Naive B cell (primary cell): Measurements from ENCODE around the gene ZBP1. TPM values are rescaled to one million over a fixed set of nuclear protein-coding genes. Genes with fewer than 3 reads are reported as not detected.
"Not testable (repeated sequence)": the region's sequence is repeated elsewhere in the genome, so short reads cannot be mapped to it uniquely, and the experiment has no call there.

ENCODE experiments used
- ATAC-seq, 2 donors: fragments of 150-1000 bp; cut with Tn5 transposase; 2 replicates each; pipeline ENCODE4 v1.10.0; 2021; ENCODE audit warnings: low read depth in 2 of 2, mild to moderate bottlenecking in 2 of 2, moderate library complexity in 2 of 2
- DNase-seq: peaks from one replicate; pipeline ENCODE4 v3.0.0; 2022
- H3K27ac Mint-ChIP-seq, 6 donors: one replicate each; pipeline ENCODE4 v1.8.0; 2020 to 2022; ENCODE audit warnings: mild to moderate bottlenecking in 6 of 6, mixed read lengths in 6 of 6, moderate library complexity in 5 of 6, inconsistent platforms in 2 of 6
- H3K27me3 Mint-ChIP-seq, 3 donors: one replicate each; pipeline ENCODE4 v1.8.0; 2021 to 2022; ENCODE audit warnings: mixed read lengths in 3 of 3, mild to moderate bottlenecking in 1 of 3
- H3K36me3 Mint-ChIP-seq, 2 donors: one replicate each; pipeline ENCODE4 v1.8.0; 2020 to 2022; ENCODE audit warnings: mixed read lengths in 2 of 2, inconsistent platforms in 1 of 2, mild to moderate bottlenecking in 1 of 2
- H3K4me1 Mint-ChIP-seq, 3 donors: one replicate each; pipeline ENCODE4 v1.8.0; 2020 to 2022; ENCODE audit warnings: mixed read lengths in 3 of 3, inconsistent platforms in 1 of 3, mild to moderate bottlenecking in 1 of 3, moderate library complexity in 1 of 3
- H3K4me3 Mint-ChIP-seq, 8 donors: one replicate each; pipeline ENCODE4 v1.8.0; 2020 to 2022; ENCODE audit warnings: mild to moderate bottlenecking in 8 of 8, mixed read lengths in 8 of 8, moderate library complexity in 8 of 8, inconsistent platforms in 2 of 8
- H3K9me3 Mint-ChIP-seq, 7 donors: one replicate each; pipeline ENCODE4 v1.8.0; 2020 to 2022; ENCODE audit warnings: mixed read lengths in 7 of 7, mild to moderate bottlenecking in 5 of 7, inconsistent platforms in 2 of 7, moderate library complexity in 1 of 7
- polyA plus RNA-seq, 6 donors: library from polyadenylated mRNA; unstranded; fragments of 300-500 nt; fragmentation: Illumina TruSeq; gene quantifications; one replicate each; pipeline ENCODE4 v1.2.3, GENCODE V29; 2021; ENCODE audit warnings: low read depth in 6 of 6

The ZBP1 gene
- polyA plus RNA-seq, 6 donors from 2014 or later: 7.6 to 24.1 (median 15.5) TPM

GRCh38 chr20:57647933-57648785, 27.9 kb upstream of the ZBP1 start:
- peak overlapping the region in 2 of 6 donors; percentile 51 to 55 for H3K27ac Mint-ChIP-seq
- ATAC-seq: no peak

GRCh38 chr20:57647006-57647932, 27.0 kb upstream of the ZBP1 start:
- Mint-ChIP-seq H3K9me3 (peaks cover 8 to 32% (median 23%) of the 10 kb centered on the region in 7 donors), H3K27ac (peak overlapping the region in 2 of 6 donors; percentile 78 to 86), H3K27me3 (peaks cover 0 to 11% (median 0%) of the 10 kb centered on the region in 3 donors), H3K4me1 (peaks cover 3 to 4% (median 4%) of the 10 kb centered on the region in 3 donors), H3K36me3 (peaks cover 8 to 43% of the 10 kb centered on the region in 2 donors), H3K4me3 (no peak overlapping the region)
- DNase-seq: no peak
- no peak for ATAC-seq

More at GRCh38 chr20:57647933-57648785, 27.9 kb upstream of the ZBP1 start:
- Mint-ChIP-seq H3K9me3 (peaks cover 8 to 29% (median 23%) of the 10 kb centered on the region in 7 donors), H3K36me3 (peaks cover 8 to 43% of the 10 kb centered on the region in 2 donors), H3K4me3 (no peak overlapping the region), H3K4me1 (peaks cover 3 to 4% (median 4%) of the 10 kb centered on the region in 3 donors), H3K27me3 (peaks cover 0 to 7% (median 0%) of the 10 kb centered on the region in 3 donors)
- no peak for DNase-seq

- peaks cover 9 to 45% (median 39%) of the 10 kb centered on the region in 3 donors for H3K27me3 Mint-ChIP-seq
- no peak for ATAC-seq
- peaks cover 21 to 33% of the 10 kb centered on the region in 2 donors for H3K36me3 Mint-ChIP-seq
- no peak overlapping the region for H3K4me3 Mint-ChIP-seq
- DNase-seq: no peak
- peaks cover 16 to 40% (median 32%) of the 10 kb centered on the region in 7 donors for H3K9me3 Mint-ChIP-seq
- no peak overlapping the region for H3K27ac Mint-ChIP-seq
- no peaks in the 10 kb centered on the region for H3K4me1 Mint-ChIP-seq
Observed at GRCh38 chr20:57638895-57639236, 18.6 kb upstream of the ZBP1 start.

GRCh38 chr20:57638173-57638894, 18.1 kb upstream of the ZBP1 start:
- Mint-ChIP-seq H3K4me1 (no peaks in the 10 kb centered on the region), H3K9me3 (peaks cover 16 to 38% (median 30%) of the 10 kb centered on the region in 7 donors), H3K27ac (no peak overlapping the region), H3K36me3 (peaks cover 22 to 33% of the 10 kb centered on the region in 2 donors), H3K4me3 (no peak overlapping the region), H3K27me3 (peaks cover 9 to 44% (median 43%) of the 10 kb centered on the region in 3 donors)
- DNase-seq: no peak
- ATAC-seq: no peak

- H3K9me3 Mint-ChIP-seq: peaks cover 17 to 45% (median 37%) of the 10 kb centered on the region in 7 donors
Observed at GRCh38 chr20:57633945-57634491, 13.8 kb upstream of the ZBP1 start.

GRCh38 chr20:57632286-57632685, 12.1 kb upstream of the ZBP1 start:
- DNase-seq (no peak), ATAC-seq (no peak)
- H3K36me3 Mint-ChIP-seq: peaks cover 29 to 31% of the 10 kb centered on the region in 2 donors
- peak overlapping the region in 1 of 8 donors; percentile 48 for H3K4me3 Mint-ChIP-seq
- peaks cover 9 to 40% (median 30%) of the 10 kb centered on the region in 3 donors for H3K27me3 Mint-ChIP-seq
- H3K4me1 Mint-ChIP-seq: peaks cover 15 to 32% (median 19%) of the 10 kb centered on the region in 3 donors
- H3K27ac Mint-ChIP-seq: no peak overlapping the region
- peaks cover 17 to 40% (median 34%) of the 10 kb centered on the region in 7 donors for H3K9me3 Mint-ChIP-seq

More at GRCh38 chr20:57633945-57634491, 13.8 kb upstream of the ZBP1 start:
- Mint-ChIP-seq H3K36me3 (peaks cover 31 to 33% of the 10 kb centered on the region in 2 donors), H3K27ac (peak overlapping the region in 1 of 6 donors; percentile 13), H3K27me3 (peaks cover 9 to 49% (median 38%) of the 10 kb centered on the region in 3 donors), H3K4me3 (no peak overlapping the region), H3K4me1 (peaks cover 11 to 18% (median 16%) of the 10 kb centered on the region in 3 donors)
- ATAC-seq (no peak), DNase-seq (no peak)

GRCh38 chr20:57630061-57630460, 9.8 kb upstream of the ZBP1 start:
- Mint-ChIP-seq H3K27ac (peak overlapping the region; percentile 94 to 99 (median 98)), H3K4me3 (peak overlapping the region; percentile 87 to 98 (median 96)), H3K4me1 (peaks cover 25 to 50% (median 33%) of the 10 kb centered on the region in 3 donors), H3K36me3 (peaks cover 20% of the 10 kb centered on the region in 2 donors), H3K27me3 (peaks cover 0 to 18% (median 11%) of the 10 kb centered on the region in 3 donors), H3K9me3 (peaks cover 3 to 26% (median 17%) of the 10 kb centered on the region in 7 donors)
- peak; percentile 63 to 69 for ATAC-seq
- DNase-seq: peak; percentile 54

- Mint-ChIP-seq H3K36me3 (peaks cover 18 to 22% of the 10 kb centered on the region in 2 donors), H3K9me3 (peaks cover 1 to 22% (median 13%) of the 10 kb centered on the region in 7 donors), H3K27ac (peak overlapping the region; percentile 94 to 99 (median 98)), H3K27me3 (peaks cover 0 to 12% (median 6%) of the 10 kb centered on the region in 3 donors), H3K4me1 (peaks cover 25 to 50% (median 33%) of the 10 kb centered on the region in 3 donors), H3K4me3 (peak overlapping the region; percentile 87 to 98 (median 96))
- peak; percentile 35 for DNase-seq
- ATAC-seq: not testable (repeated sequence)
Observed at GRCh38 chr20:57629491-57629901, 9.3 kb upstream of the ZBP1 start.

GRCh38 chr20:57628962-57629308, 8.7 kb upstream of the ZBP1 start:
- Mint-ChIP-seq H3K4me1 (peaks cover 25 to 50% (median 33%) of the 10 kb centered on the region in 3 donors), H3K4me3 (peak overlapping the region; percentile 87 to 98 (median 96)), H3K36me3 (peaks cover 16 to 23% of the 10 kb centered on the region in 2 donors), H3K27ac (peak overlapping the region in 5 of 6 donors; percentile 94 to 98 (median 97)), H3K9me3 (peaks cover 1 to 22% (median 13%) of the 10 kb centered on the region in 7 donors), H3K27me3 (peaks cover 0 to 10% (median 5%) of the 10 kb centered on the region in 3 donors)
- ATAC-seq, DNase-seq: not testable (repeated sequence)

GRCh38 chr20:57628047-57628961, 8.1 kb upstream of the ZBP1 start:
- DNase-seq (peak; percentile 72), ATAC-seq (peak; percentile 82)
- Mint-ChIP-seq H3K9me3 (peaks cover 1 to 22% (median 13%) of the 10 kb centered on the region in 7 donors), H3K4me3 (peak overlapping the region; percentile 74 to 92 (median 88)), H3K27me3 (peaks cover 0 to 6% (median 5%) of the 10 kb centered on the region in 3 donors), H3K4me1 (peaks cover 25 to 50% (median 33%) of the 10 kb centered on the region in 3 donors), H3K27ac (peak overlapping the region; percentile 91 to 99 (median 98)), H3K36me3 (peaks cover 16 to 22% of the 10 kb centered on the region in 2 donors)

- DNase-seq (no peak), ATAC-seq (no peak)
- Mint-ChIP-seq H3K4me3 (peak overlapping the region; percentile 74 to 92 (median 88)), H3K36me3 (peaks cover 16 to 19% of the 10 kb centered on the region in 2 donors), H3K27me3 (peaks cover 0 to 5% (median 0%) of the 10 kb centered on the region in 3 donors), H3K9me3 (peaks cover 1 to 22% (median 13%) of the 10 kb centered on the region in 7 donors), H3K27ac (peak overlapping the region; percentile 60 to 99 (median 97)), H3K4me1 (peaks cover 31 to 55% (median 42%) of the 10 kb centered on the region in 3 donors)
Observed at GRCh38 chr20:57627339-57627738, 7.1 kb upstream of the ZBP1 start.
